ENCODE data around the gene LPCAT2. TPM values are rescaled to one million over a fixed set of nuclear protein-coding genes. Genes with fewer than 3 reads are reported as not detected.

LPCAT2 gene
- total and polyA plus RNA-seq, 2 donors (not counting 3 experiments of a cell fraction or from before 2014, with no cell fraction given), result 64.5 to 72.9 TPM

- TF ChIP-seq MAX (IDR thresholded peaks at IDR 0.05; ENCODE audit: insufficient read depth, insufficient read length), result no peak
- no peak for TF ChIP-seq POLR2AphosphoS5 (IDR thresholded peaks at IDR 0.05; ENCODE audit: insufficient read depth, low read depth, low read length)
- no peak for TF ChIP-seq CTCF (IDR thresholded peaks at IDR 0.05; ENCODE audit: extremely low read depth in 1 of 2, insufficient read depth in 1 of 2, low read depth in 1 of 2, low read length in 2 of 2)
- no peak for TF ChIP-seq POLR2A (IDR thresholded peaks at IDR 0.05; ENCODE audit: low read depth, low read length)
- no peak for TF ChIP-seq GATA2 (IDR thresholded peaks at IDR 0.05; ENCODE audit: insufficient read depth, insufficient read length, low read depth, low read length)
- TF ChIP-seq FOS (IDR thresholded peaks at IDR 0.05; ENCODE audit: borderline replicate concordance, insufficient read depth, low read length), result no peak
- no peak for TF ChIP-seq JUN (IDR thresholded peaks at IDR 0.05; ENCODE audit: borderline replicate concordance, insufficient read depth, insufficient read length, low read depth)
- TF ChIP-seq MYC (IDR thresholded peaks at IDR 0.05; ENCODE audit: low read depth, low read length), result no peak
- no peak for TF ChIP-seq EZH2 (IDR thresholded peaks at IDR 0.05; ENCODE audit: borderline replicate concordance, low read depth, low read length, severe bottlenecking)
- no TSS peak for BruUV-seq (replicated peaks)
- H3K4me1 ChIP-seq (ENCODE audit: control insufficient read depth, extremely low read depth, insufficient read depth, low read length), result peaks cover 21% of the 10 kb centered on the region
- H3K9me3 ChIP-seq (replicated peaks; ENCODE audit: control insufficient read depth, insufficient read depth, low read length), result no peaks in the 10 kb centered on the region
- no peak overlapping the region for H3K27ac ChIP-seq (ENCODE audit: insufficient read depth, low read depth, low read length)
- DNase-seq (ENCODE audit: low read depth, low spot score), result no peak
- no peaks in the 10 kb centered on the region for H3K79me2 ChIP-seq (ENCODE audit: control insufficient read depth, insufficient read depth, low read length)
- no peak overlapping the region for H3K4me2 ChIP-seq (ENCODE audit: insufficient read depth, low read length)
- H3K9ac ChIP-seq (replicated peaks; ENCODE audit: extremely low read depth, insufficient read depth, low read length), result no peak overlapping the region
- ChIA-PET CTCF (interaction anchor here (1.0 to 3.1 kb wide), 4 partner anchors 231 to 237 kb away, joined by 3 to 15 read pairs (median 4); no protein-coding TSS in a partner anchor), POLR2A (interaction anchor here (1.1 kb wide), 1 partner anchor 11 kb away, joined by 5 read pairs; no protein-coding TSS in a partner anchor)
- no peaks in the 10 kb centered on the region for H3K27me3 ChIP-seq (ENCODE audit: control insufficient read depth in 2 of 2, insufficient read depth in 2 of 2, low read length in 2 of 2)
- no peak overlapping the region for H3K4me3 ChIP-seq (replicated peaks in 1 of 3; ENCODE audit: insufficient read depth in 1 of 3, low read depth in 1 of 3, low read length in 3 of 3)
- dilution Hi-C loops (cut with MboI; ENCODE audit: extremely low pct_ligation_motif_present, low sequenced_read_pairs), result no loop called here
- H2AFZ ChIP-seq (ENCODE audit: low read depth, low read length), result no peak overlapping the region
- H3K9me1 ChIP-seq (replicated peaks; ENCODE audit: control insufficient read depth, extremely low read depth, insufficient read depth, low read length), result no peaks in the 10 kb centered on the region
- no peaks in the 10 kb centered on the region for H3K36me3 ChIP-seq (ENCODE audit: control insufficient read depth in 2 of 2, extremely low read depth in 1 of 2, insufficient read depth in 2 of 2, low read length in 2 of 2)
- FAIRE-seq, result no peak
- H4K20me1 ChIP-seq (replicated peaks; ENCODE audit: control insufficient read depth, extremely low read depth, insufficient read depth, low read length), result no peaks in the 10 kb centered on the region
- intact Hi-C loops (cut with micrococcal nuclease), result loop anchor here (10.0 kb wide), 1 partner anchor 1914 kb away; no protein-coding TSS in a partner anchor
Observed at GRCh38 chr16:55468352-55468990, 40.4 kb upstream of the LPCAT2 start.
